Kidney epithelial cell (primary cell): ENCODE results near the gene RAB17. TPM values are rescaled to one million over a fixed set of nuclear protein-coding genes. Genes with fewer than 3 reads are reported as not detected.

Source experiments
- DNase-seq: peaks from one replicate; pipeline ENCODE4 v3.0.0-alpha.2; 2010; ENCODE audit warnings: low read depth
- H3K27me3 ChIP-seq: 2 replicates; pipeline ENCODE4 v1.6.0; 2011; ENCODE audit warnings: low read length; ENCODE audit not compliant: control insufficient read depth, insufficient read depth
- H3K36me3 ChIP-seq: 2 replicates; pipeline ENCODE4 v1.5.1; 2011; ENCODE audit warnings: low read length; ENCODE audit not compliant: control insufficient read depth, insufficient read depth
- H3K4me3 ChIP-seq: 2 replicates; pipeline ENCODE4 v1.5.1; 2011; ENCODE audit warnings: low read depth, mild to moderate bottlenecking, control low read depth, low read length
- total RNA-seq: library from RNA; depleted of rRNA; stranded (reverse); fragments of >200 nt; gene quantifications from 2 replicates; pipeline ENCODE4 v1.2.3, GENCODE V29; 2015
- TF ChIP-seq, protein P1 (sequence below): IDR thresholded peaks from 2 replicates; pipeline ENCODE4 v1.5.1; 2011; ENCODE audit warnings: mild to moderate bottlenecking, moderate library complexity, low read length, control low read depth, inconsistent platforms; ENCODE audit not compliant: insufficient read depth, poor library complexity, severe bottlenecking

Gene RAB17
- total RNA-seq, 1 donor from 2014 or later = 12.1 TPM

DNA sequence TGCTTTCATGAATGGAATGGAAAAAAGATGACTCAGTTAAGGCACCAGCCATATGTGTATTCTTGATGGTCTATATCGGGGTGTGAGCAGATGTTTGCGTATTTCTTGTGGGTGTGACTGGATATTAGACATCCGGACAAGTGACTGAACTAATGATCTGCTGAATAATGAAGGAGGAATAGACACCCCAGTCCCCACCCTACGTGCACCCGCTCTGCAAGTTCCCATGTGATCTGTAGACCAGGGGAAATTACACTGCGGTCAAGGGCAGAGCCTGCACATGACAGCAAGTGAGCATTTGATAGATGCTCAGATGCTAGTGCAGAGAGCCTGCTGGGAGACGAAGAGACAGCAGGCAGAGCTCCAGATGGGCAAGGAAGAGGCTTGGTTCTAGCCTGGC is 36.6 kb downstream of the RAB17 start:
- Histone ChIP-seq H3K36me3 (peaks cover 4% of the 10 kb centered on the region), H3K4me3 (no peak overlapping the region), H3K27me3 (no peaks in the 10 kb centered on the region)
- DNase-seq = no peak
- TF ChIP-seq, protein P1, sequence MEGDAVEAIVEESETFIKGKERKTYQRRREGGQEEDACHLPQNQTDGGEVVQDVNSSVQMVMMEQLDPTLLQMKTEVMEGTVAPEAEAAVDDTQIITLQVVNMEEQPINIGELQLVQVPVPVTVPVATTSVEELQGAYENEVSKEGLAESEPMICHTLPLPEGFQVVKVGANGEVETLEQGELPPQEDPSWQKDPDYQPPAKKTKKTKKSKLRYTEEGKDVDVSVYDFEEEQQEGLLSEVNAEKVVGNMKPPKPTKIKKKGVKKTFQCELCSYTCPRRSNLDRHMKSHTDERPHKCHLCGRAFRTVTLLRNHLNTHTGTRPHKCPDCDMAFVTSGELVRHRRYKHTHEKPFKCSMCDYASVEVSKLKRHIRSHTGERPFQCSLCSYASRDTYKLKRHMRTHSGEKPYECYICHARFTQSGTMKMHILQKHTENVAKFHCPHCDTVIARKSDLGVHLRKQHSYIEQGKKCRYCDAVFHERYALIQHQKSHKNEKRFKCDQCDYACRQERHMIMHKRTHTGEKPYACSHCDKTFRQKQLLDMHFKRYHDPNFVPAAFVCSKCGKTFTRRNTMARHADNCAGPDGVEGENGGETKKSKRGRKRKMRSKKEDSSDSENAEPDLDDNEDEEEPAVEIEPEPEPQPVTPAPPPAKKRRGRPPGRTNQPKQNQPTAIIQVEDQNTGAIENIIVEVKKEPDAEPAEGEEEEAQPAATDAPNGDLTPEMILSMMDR = no peak

DNA sequence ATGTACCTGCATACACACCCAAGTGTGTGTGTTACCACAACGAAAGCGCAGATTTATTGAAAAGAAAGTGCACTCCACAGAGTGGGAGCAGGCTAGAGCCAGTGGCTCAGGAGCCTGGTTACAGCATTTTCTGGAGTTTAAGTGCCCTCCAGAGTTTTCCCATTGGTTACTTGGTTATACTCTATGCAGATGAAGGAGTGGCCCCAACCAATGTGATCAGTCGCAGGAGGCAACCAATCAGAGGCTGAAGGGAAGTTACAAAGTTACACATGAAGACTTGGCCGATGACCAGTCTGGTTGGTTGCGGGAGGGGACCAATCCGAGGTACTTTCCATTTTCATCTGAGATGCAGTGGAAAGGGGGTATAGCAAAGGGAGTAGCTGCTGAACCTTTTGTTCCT is 37.6 kb downstream of the RAB17 start:
- Histone ChIP-seq H3K36me3 (peaks cover 4% of the 10 kb centered on the region), H3K4me3 (no peak overlapping the region), H3K27me3 (no peaks in the 10 kb centered on the region)
- no peak for DNase-seq
- TF ChIP-seq, protein P1 = no peak

DNA sequence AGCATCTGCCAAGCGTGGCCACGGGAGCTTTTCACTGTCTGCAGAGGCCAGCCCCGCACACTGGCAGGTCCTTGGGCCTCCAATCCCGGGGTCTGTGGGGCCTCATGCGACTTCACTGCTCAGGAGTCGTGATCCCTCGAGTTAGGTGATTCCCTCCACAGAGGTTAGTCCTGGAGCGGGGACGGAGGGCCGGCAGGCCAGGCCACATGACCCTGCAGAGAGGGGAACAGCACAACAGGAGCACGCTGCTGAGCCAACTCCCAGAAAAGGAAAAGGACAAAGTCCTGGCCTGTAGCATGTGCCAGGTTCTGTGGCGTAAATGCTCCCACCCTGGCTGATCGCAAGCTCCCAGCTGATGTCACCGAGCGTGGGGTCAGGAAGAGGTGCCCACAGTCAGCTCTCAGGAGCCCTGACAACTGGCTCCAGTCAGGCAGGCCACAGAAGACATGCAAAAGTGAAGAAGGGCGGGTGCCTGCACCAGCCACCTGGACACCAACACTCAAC is 39.4 kb downstream of the RAB17 start:
- Histone ChIP-seq H3K36me3 (peaks cover 5% of the 10 kb centered on the region), H3K4me3 (no peak overlapping the region), H3K27me3 (no peaks in the 10 kb centered on the region)
- DNase-seq = no peak
- TF ChIP-seq, protein P1 = no peak

GRCh38 chr2:237549643-237550415 is 40.7 kb downstream of the RAB17 start:
- H3K27me3 ChIP-seq = no peaks in the 10 kb centered on the region
- DNase-seq = no peak
- H3K4me3 ChIP-seq = no peak overlapping the region
- peaks cover 5% of the 10 kb centered on the region for H3K36me3 ChIP-seq
- TF ChIP-seq, protein P1 = no peak

DNA sequence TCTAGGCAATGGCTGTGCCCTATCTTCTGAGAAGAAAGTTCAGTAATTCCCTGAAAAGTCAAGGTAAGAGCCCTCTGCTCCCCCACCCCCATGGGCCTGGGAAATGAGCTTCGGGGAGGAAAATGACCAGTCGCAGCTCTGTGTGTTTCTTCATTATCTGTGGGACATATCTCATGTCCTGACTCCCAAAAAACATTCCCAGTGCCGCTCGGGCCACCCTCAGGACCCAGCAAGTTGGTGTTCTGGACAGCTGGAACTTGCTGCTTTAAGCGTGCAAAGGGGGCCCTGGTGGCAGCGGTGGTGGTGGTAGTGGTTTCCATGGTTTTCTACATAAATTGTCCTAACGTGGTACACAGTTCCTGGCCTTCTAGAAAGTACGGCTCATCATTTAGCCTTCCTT is 41.3 kb downstream of the RAB17 start:
- DNase-seq = no peak
- no peak overlapping the region for H3K4me3 ChIP-seq
- H3K36me3 ChIP-seq = peaks cover 4% of the 10 kb centered on the region
- H3K27me3 ChIP-seq = no peaks in the 10 kb centered on the region
- TF ChIP-seq, protein P1 = no peak

- Histone ChIP-seq H3K36me3 (peaks cover 1% of the 10 kb centered on the region), H3K4me3 (no peak overlapping the region), H3K27me3 (no peaks in the 10 kb centered on the region)
- TF ChIP-seq, protein P1 = no peak
- no peak for DNase-seq
Observed at GRCh38 chr2:237547841-237548416, 42.6 kb downstream of the RAB17 start.
